CD4-positive, alpha-beta T cell treated with Interferon gamma for 1 hour (primary cell): ENCODE measurements around the gene ACSS2.
"Not testable (repeated sequence)": the region's sequence is repeated elsewhere in the genome, so short reads cannot be mapped to it uniquely, and the experiment has no call there.

Experiments
- DNase-seq: peaks from one replicate; pipeline ENCODE4 v3.0.0-alpha.2; 2020

ACSS2 gene

GRCh38 chr20:34875642-34876405, 588 bp upstream of the ACSS2 start:
- peak; percentile 95 for DNase-seq

GRCh38 chr20:34880215-34880850, 3.9 kb downstream of the ACSS2 start:
- no peak for DNase-seq

GRCh38 chr20:34880971-34881370, 4.6 kb downstream of the ACSS2 start:
- not testable (repeated sequence) for DNase-seq

- no peak for DNase-seq
Observed at GRCh38 chr20:34881689-34882088, 5.3 kb downstream of the ACSS2 start.

GRCh38 chr20:34883087-34883688, 6.8 kb downstream of the ACSS2 start:
- no peak for DNase-seq

GRCh38 chr20:34883809-34884208, 7.4 kb downstream of the ACSS2 start:
- DNase-seq: no peak

GRCh38 chr20:34884260-34884659, 7.8 kb downstream of the ACSS2 start:
- DNase-seq: no peak

- no peak for DNase-seq
Observed at GRCh38 chr20:34886122-34886521, 9.7 kb downstream of the ACSS2 start.

- DNase-seq: no peak
Observed at GRCh38 chr20:34887023-34887422, 10.6 kb downstream of the ACSS2 start.

GRCh38 chr20:34888468-34888867, 12.1 kb downstream of the ACSS2 start:
- DNase-seq: no peak

GRCh38 chr20:34891166-34892062, 15.0 kb downstream of the ACSS2 start:
- peak; percentile 14 for DNase-seq

GRCh38 chr20:34892671-34893070, 16.3 kb downstream of the ACSS2 start:
- DNase-seq: no peak

- DNase-seq: no peak
Observed at GRCh38 chr20:34894723-34895122, 18.3 kb downstream of the ACSS2 start.

- no peak for DNase-seq
Observed at GRCh38 chr20:34895465-34895864, 19.1 kb downstream of the ACSS2 start.

- no peak for DNase-seq
Observed at GRCh38 chr20:34896086-34896621, 19.7 kb downstream of the ACSS2 start.

GRCh38 chr20:34898129-34898528, 21.7 kb downstream of the ACSS2 start:
- DNase-seq: not testable (repeated sequence)

GRCh38 chr20:34898731-34899130, 22.3 kb downstream of the ACSS2 start:
- DNase-seq: not testable (repeated sequence)

- no peak for DNase-seq
Observed at GRCh38 chr20:34904202-34904621, 27.8 kb downstream of the ACSS2 start.

GRCh38 chr20:34907616-34908469, 31.4 kb downstream of the ACSS2 start:
- no peak for DNase-seq

GRCh38 chr20:34915131-34915530, 38.7 kb downstream of the ACSS2 start:
- no peak for DNase-seq

- no peak for DNase-seq
Observed at GRCh38 chr20:34915749-34916455, 39.5 kb downstream of the ACSS2 start.
